A673 (cell line): ENCODE results near the gene ZBTB22. TPM values are rescaled to one million over a fixed set of nuclear protein-coding genes. Genes with fewer than 3 reads are reported as not detected.

Source experiments
- BruUV-seq: library from RNA; stranded (reverse); fragments of 400-500 nt; replicated peaks from 2 replicates; lab custom pipeline; 2021; lab: Mats Ljungman, UMichigan
- CTCF ChIA-PET: fragments of 300-600 bp; sonication (Branson Sonifier 250); formaldehyde crosslinking; loops from one replicate; lab custom pipeline; 2022; ENCODE audit warnings: antibody characterized with exemption; lab: Charles Lee
- POLR2A ChIA-PET: fragments of 300-600 bp; sonication (Branson Sonifier 250); formaldehyde crosslinking; loops from one replicate; lab custom pipeline; 2022; ENCODE audit warnings: antibody characterized with exemption; ENCODE audit not compliant: low non-redundant PET; lab: Charles Lee
- DNase-seq: peaks from one replicate; pipeline ENCODE4 v3.0.0-alpha.2; 2015; ENCODE audit warnings: low spot score
- H3K27ac ChIP-seq: fragments of 200-600 bp; sonication (generic); 2 replicates; pipeline ENCODE4 v1.5.1; 2016; ENCODE audit warnings: mixed run types, low read depth, mild to moderate bottlenecking, mixed read lengths, antibody characterized with exemption, low read length; ENCODE audit not compliant: poor library complexity, severe bottlenecking
- H3K27me3 ChIP-seq: fragments of 200-600 bp; sonication (generic); replicated peaks from 2 replicates; pipeline ENCODE4 v1.6.1; 2017; ENCODE audit warnings: mixed run types, low read depth, mild to moderate bottlenecking, mixed read lengths, antibody characterized with exemption, low read length; ENCODE audit not compliant: insufficient read depth, poor library complexity
- H3K36me3 ChIP-seq: fragments of 200-600 bp; sonication (generic); 2 replicates; pipeline ENCODE4 v1.6.1; 2016; ENCODE audit warnings: mixed run types, mild to moderate bottlenecking, mixed read lengths, antibody characterized with exemption, low read length; ENCODE audit not compliant: insufficient read depth, poor library complexity, severe bottlenecking
- H3K4me1 ChIP-seq: fragments of 200-600 bp; sonication (generic); 2 replicates; pipeline ENCODE4 v1.6.1; 2017; ENCODE audit warnings: mixed run types, mild to moderate bottlenecking, mixed read lengths, antibody characterized with exemption, low read length; ENCODE audit not compliant: insufficient read depth, poor library complexity, severe bottlenecking
- H3K4me3 ChIP-seq: fragments of 200-600 bp; sonication (generic); 2 replicates; pipeline ENCODE4 v1.5.1; 2016; ENCODE audit warnings: low read depth, mixed run types, mild to moderate bottlenecking, mixed read lengths, low read length; ENCODE audit not compliant: poor library complexity, severe bottlenecking
- H3K9me3 ChIP-seq: fragments of 200-600 bp; sonication (generic); 2 replicates; pipeline ENCODE4 v1.6.1; 2016; ENCODE audit warnings: mixed run types, low read depth, mild to moderate bottlenecking, mixed read lengths, antibody characterized with exemption, low read length; ENCODE audit not compliant: poor library complexity, severe bottlenecking
- CTCF ChIP-seq: fragments of 300-800, 200-600 bp; sonication (generic); conservative IDR thresholded peaks from 2 replicates; pipeline ENCODE4 v1.5.1; 2017; ENCODE audit warnings: low read depth, mild to moderate bottlenecking, antibody characterized with exemption, low read length, moderate library complexity, mixed read lengths
- EZH2 ChIP-seq: fragments of 200-600 bp; sonication (generic); IDR thresholded peaks from 2 replicates; pipeline ENCODE4 v1.6.1; 2017; ENCODE audit warnings: borderline replicate concordance, low read depth, mild to moderate bottlenecking, mixed read lengths, antibody characterized with exemption, low read length; ENCODE audit not compliant: poor library complexity, severe bottlenecking
- intact Hi-C: fragments of 100-400 bp; cut with micrococcal nuclease; formaldehyde crosslinking; loops from one replicate; pipeline ENCODE4 v1.10.0; 2022; ENCODE audit not compliant: unreplicated experiment
- total RNA-seq: library from RNA; stranded (reverse); gene quantifications from 2 replicates; pipeline ENCODE4 v1.2.3, GENCODE V29; 2021

Gene ZBTB22
- total RNA-seq, 1 experiment from 2014 or later: 11.3 TPM

GRCh38 chr6:33290459-33290858 is 27.1 kb downstream of the ZBTB22 start:
- peak overlapping the region; percentile 74 for H3K4me3 ChIP-seq

DNA sequence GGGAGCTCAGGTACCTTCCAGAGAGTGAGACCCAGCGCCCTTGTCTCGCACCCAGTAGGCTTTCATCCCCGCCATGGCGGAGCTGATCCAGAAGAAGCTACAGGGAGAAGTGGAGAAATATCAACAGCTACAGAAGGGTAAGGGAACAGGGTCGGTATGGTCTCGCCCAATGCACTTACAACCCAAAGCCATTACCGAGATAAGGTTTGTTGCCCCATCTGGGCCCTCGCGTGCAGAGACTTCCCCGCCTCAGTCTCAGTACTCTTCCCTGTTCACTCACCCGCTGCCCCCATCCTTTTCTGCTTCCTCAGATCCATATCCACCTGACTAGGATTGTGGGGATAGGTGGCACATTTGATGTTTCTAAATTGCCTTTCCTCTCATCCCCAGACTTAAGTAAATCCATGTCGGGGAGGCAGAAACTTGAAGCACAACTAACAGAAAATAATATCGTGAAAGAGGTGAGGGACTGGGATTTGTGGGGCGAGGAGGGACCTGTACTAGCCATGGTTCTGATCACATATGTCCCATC is 27.7 kb downstream of the ZBTB22 start:
- TSS peak; percentile 92 for BruUV-seq
- H3K36me3 ChIP-seq: peaks cover 27% of the 10 kb centered on the region
- no peaks in the 10 kb centered on the region for H3K9me3 ChIP-seq
- ChIA-PET POLR2A (no interaction called here), CTCF (interaction anchor here (1.0 to 1.2 kb wide), 2 partner anchors 10 to 12 kb away, joined by 5 read pairs; partner anchors contain the start of genes B3GALT4 and RGL2)
- H3K27me3 ChIP-seq: no peaks in the 10 kb centered on the region
- no peak for DNase-seq
- H3K27ac ChIP-seq: peak overlapping the region; percentile 67
- TF ChIP-seq CTCF (no peak), EZH2 (no peak)
- peaks cover 16% of the 10 kb centered on the region for H3K4me1 ChIP-seq
- intact Hi-C loops: no loop called here
- H3K4me3 ChIP-seq: peak overlapping the region; percentile 74

More at GRCh38 chr6:33290459-33290858, 27.1 kb downstream of the ZBTB22 start:
- POLR2A ChIA-PET: no interaction called here
- H3K36me3 ChIP-seq: peaks cover 26% of the 10 kb centered on the region
- no peaks in the 10 kb centered on the region for H3K9me3 ChIP-seq
- CTCF ChIA-PET: no interaction called here
- BruUV-seq: no TSS peak
- H3K27ac ChIP-seq: peak overlapping the region; percentile 67
- peaks cover 16% of the 10 kb centered on the region for H3K4me1 ChIP-seq
- intact Hi-C loops: no loop called here
- DNase-seq: no peak
- H3K27me3 ChIP-seq: no peaks in the 10 kb centered on the region
- TF ChIP-seq EZH2: no peak
- TF ChIP-seq CTCF: no peak

DNA sequence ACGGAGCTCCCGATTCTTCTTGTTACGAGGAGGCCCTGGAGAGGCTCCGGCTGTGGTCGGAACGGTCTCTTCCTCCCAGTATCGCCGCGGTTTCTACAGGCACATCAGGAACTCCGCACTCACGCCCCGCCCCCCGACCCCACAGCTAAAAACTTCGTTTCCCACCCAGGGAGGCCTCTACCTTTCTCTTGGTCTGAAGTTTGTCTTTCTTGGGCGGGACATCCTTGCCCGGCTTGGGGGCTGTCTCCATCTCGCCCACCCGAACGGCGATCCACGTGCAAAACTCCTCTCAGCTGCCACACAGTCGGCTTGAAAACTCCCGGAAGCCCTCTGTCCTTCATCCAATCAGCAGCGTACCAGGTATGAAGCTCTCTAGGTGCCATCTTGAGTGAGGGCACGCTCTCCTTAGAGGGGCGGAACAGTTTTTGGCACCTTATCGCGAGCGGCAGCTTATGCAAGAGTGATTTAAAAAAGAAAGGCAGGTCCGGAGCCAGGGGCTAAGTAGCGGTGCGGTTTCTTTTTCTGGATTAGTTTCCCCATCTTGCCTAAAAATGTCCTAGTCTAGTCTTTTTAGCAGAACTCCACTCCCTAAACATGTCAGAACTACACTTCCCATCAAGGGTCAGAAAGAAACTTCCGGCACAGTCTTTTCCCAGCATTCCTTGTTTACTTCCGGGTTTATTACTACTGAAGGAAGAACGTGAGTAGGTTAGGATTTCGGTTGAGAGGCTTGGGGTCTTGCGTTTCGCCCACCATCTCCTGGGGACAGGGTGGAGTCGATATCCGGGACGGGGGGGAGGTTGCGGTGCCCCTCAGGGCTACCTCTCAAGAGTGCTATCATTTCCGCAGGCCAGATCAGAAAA is 28.4 kb downstream of the ZBTB22 start, which contains the start of the genes PFDN6 and WDR46:
Gene PFDN6 (plus strand): TSS at position 681 of the 863 bp plus-strand sequence. CDS start 256 bp downstream, outside the sequence.
Gene WDR46 (minus strand): TSS at position 319 of the 863 bp plus-strand sequence. CDS start 69 bp downstream, at position 250.
- Histone ChIP-seq H3K9me3 (no peaks in the 10 kb centered on the region), H3K4me3 (peak within 1 kb of the TSS; percentile 74), H3K27ac (peak within 1 kb of the TSS; percentile 67), H3K4me1 (peaks cover 16% of the 10 kb centered on the region), H3K36me3 (peaks cover 34% of the 10 kb centered on the region), H3K27me3 (no peaks in the 10 kb centered on the region)
- CTCF ChIA-PET: interaction anchor here (0.5 to 1.2 kb wide), 3 partner anchors 10 to 451 kb away, joined by 4 to 5 read pairs (median 5); partner anchors contain the start of genes B3GALT4, RGL2 and TAP2
- POLR2A ChIA-PET: interaction anchor here (1.1 kb wide), 1 partner anchor 18 kb away, joined by 3 read pairs; the partner anchor contains the start of genes RPS18 and VPS52
- intact Hi-C loops: no loop called here
- DNase-seq: peak; percentile 94
- BruUV-seq: no TSS peak
- no peak for TF ChIP-seq CTCF
- no peak for TF ChIP-seq EZH2
